ENCODE measurements around the gene GAB2. TPM values are rescaled to one million over a fixed set of nuclear protein-coding genes. Genes with fewer than 3 reads are reported as not detected.

The GAB2 gene
- polyA plus RNA-seq, 3 donors, result 2.8 to 39.4 (median 4.4) TPM

DNA sequence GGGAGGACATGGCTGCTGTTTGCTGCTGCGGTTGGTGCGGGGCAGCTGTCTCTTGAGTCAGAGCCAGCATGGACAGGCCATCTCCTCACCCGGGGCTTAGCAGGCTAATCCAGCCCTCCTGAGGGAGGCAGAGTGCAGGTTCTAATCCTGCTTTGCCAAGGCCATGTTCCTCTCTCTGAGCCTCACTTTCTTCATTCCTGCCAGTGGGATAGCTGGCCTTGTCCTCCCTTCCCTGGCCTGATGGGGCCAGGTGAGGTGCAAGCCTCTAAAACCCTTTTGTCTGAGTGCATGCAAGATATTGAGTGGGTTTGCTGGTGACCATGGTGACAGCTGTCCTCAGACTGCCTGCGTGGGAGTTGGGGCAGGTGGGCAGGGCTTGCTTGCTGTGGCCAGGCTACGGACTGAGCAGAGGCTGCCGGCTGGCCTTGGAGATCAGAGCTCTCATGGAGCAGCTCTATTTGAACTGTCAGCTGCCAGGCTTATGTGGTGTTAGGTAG lies 225.3 kb downstream of the GAB2 start:
- H3K27me3 Mint-ChIP-seq (ENCODE audit: low read depth in 3 of 3), result peaks cover 1 to 5% (median 3%) of the 10 kb centered on the region in 3 donors
- H3K4me1 ChIP-seq (ENCODE audit: control insufficient read depth in 1 of 2, insufficient read depth in 2 of 2, low read length in 2 of 2), result peaks cover 37 to 51% of the 10 kb centered on the region in 2 donors

More for the DNA sequence above, 225.3 kb downstream of the GAB2 start:
- Histone ChIP-seq H3K27me3 (ENCODE audit: control insufficient read depth in 2 of 2, insufficient read depth in 2 of 2, low read length in 2 of 2) (peaks cover 0 to 4% of the 10 kb centered on the region in 2 donors), H3K9me3 (replicated peaks in 1 of 2; ENCODE audit: control insufficient read depth in 1 of 2, insufficient read depth in 1 of 2, low read length in 2 of 2) (no peaks in the 10 kb centered on the region), H3K79me2 (ENCODE audit: insufficient read depth, low read length) (peaks cover 23% of the 10 kb centered on the region), H3K27ac (ENCODE audit: low read depth in 1 of 2, low read length in 2 of 2) (peak overlapping the region in 1 of 2 donors; percentile 74), H3K4me3 (replicated peaks in 1 of 3; ENCODE audit: low read depth in 2 of 3, low read length in 3 of 3) (no peak overlapping the region), H4K20me1 (ENCODE audit: insufficient read depth, low read length) (peaks cover 7% of the 10 kb centered on the region), H3K9ac (ENCODE audit: insufficient read depth, low read length, poor library complexity, severe bottlenecking) (no peak overlapping the region), H3K36me3 (replicated peaks in 1 of 2; ENCODE audit: control insufficient read depth in 1 of 2, insufficient read depth in 2 of 2, low read length in 2 of 2) (no peaks in the 10 kb centered on the region), H2AFZ (ENCODE audit: insufficient read depth, low read depth, low read length, poor library complexity, severe bottlenecking) (no peak overlapping the region), H3K4me2 (replicated peaks; ENCODE audit: extremely low read depth, low read length, poor library complexity, severe bottlenecking) (no peak overlapping the region)
- no peak overlapping the region for H3K4me3 Mint-ChIP-seq
- H3K36me3 Mint-ChIP-seq, result peaks cover 29 to 31% of the 10 kb centered on the region in 2 donors
- H3K9me3 Mint-ChIP-seq, result peaks cover 0 to 6% (median 3%) of the 10 kb centered on the region in 7 donors
- WGBS (ENCODE audit: insufficient coverage), result 91% methylated on average over 6 of the region's 6 CpGs
- peak overlapping the region in 2 of 7 donors; percentile 10 to 82 for H3K27ac Mint-ChIP-seq
- no peak for DNase-seq
- no peak for TF ChIP-seq CTCF (IDR thresholded peaks at IDR 0.05)
- H3K4me1 Mint-ChIP-seq, result peaks cover 53% of the 10 kb centered on the region
- intact Hi-C loops (cut with micrococcal nuclease), result loop anchor here in 1 of 2 donors (5.0 kb wide), 1 partner anchor 55 kb away; the partner anchor contains the start of gene ALG8

Measured in CD14-positive monocyte (primary cell).